ENCODE results near the gene CADM2.

GRCh38 chr3:85560088-85560785 is 601.4 kb downstream of the CADM2 start:
- TF ChIP-seq RAD21 (conservative IDR thresholded peaks at IDR 0.05) (no peak), POLR2AphosphoS5 (IDR thresholded peaks at IDR 0.05) (no peak)

All from neural cell (in vitro differentiated cells).